Uterus (tissue), 4 donors: ENCODE data around the gene KLK8. TPM values are rescaled to one million over a fixed set of nuclear protein-coding genes. Genes with fewer than 3 reads are reported as not detected.

Experiments
- DNase-seq, 2 donors: peaks; one replicate each; pipeline ENCODE4 v3.0.0-alpha.2; 2019 to 2020
- H3K27ac ChIP-seq, 2 donors: fragments of 200-600 bp; sonication (generic); 1 replicate in 1 of 2; 2 replicates in 1 of 2; pipeline ENCODE4 v1.5.1; 2016 to 2018
- H3K27me3 ChIP-seq, 2 donors: fragments of 200-600 bp; sonication (generic); one replicate each; pipeline ENCODE4 v1.5.1; 2018 to 2019; ENCODE audit warnings: control low read depth in 1 of 2
- H3K36me3 ChIP-seq, 2 donors: fragments of 200-600 bp; sonication (generic); one replicate each; pipeline ENCODE4 v1.5.1; 2019; ENCODE audit warnings: control low read depth in 1 of 2
- H3K4me1 ChIP-seq, 2 donors: fragments of 200-600 bp; sonication (generic); one replicate each; pipeline ENCODE4 v1.5.1; 2018 to 2019; ENCODE audit warnings: control low read depth in 1 of 2
- H3K4me3 ChIP-seq, 2 donors: fragments of 200-600 bp; sonication (generic); 1 replicate in 1 of 2; 2 replicates in 1 of 2; pipeline ENCODE4 v1.5.1; 2018 to 2019; ENCODE audit warnings: mild to moderate bottlenecking in 1 of 2
- H3K9me3 ChIP-seq, 2 donors: fragments of 200-600 bp; sonication (generic); one replicate each; pipeline ENCODE4 v1.5.1; 2019; ENCODE audit warnings: control low read depth in 1 of 2
- CTCF ChIP-seq, 4 experiments: fragments of 200-600 bp in 2 of 4; fragments of 450-650 bp in 2 of 4; sonication (generic) in 2 of 4; IDR thresholded peaks; one replicate each; pipeline ENCODE4 v1.5.1; 2016 to 2019; ENCODE audit warnings: antibody characterized with exemption in 4 of 4, mild to moderate bottlenecking in 2 of 4, moderate library complexity in 1 of 4
- POLR2A ChIP-seq, 2 donors: fragments of 450-650 bp; IDR thresholded peaks; one replicate each; pipeline ENCODE4 v1.6.1; 2016; ENCODE audit warnings: antibody characterized with exemption in 2 of 2, mild to moderate bottlenecking in 1 of 2, moderate library complexity in 1 of 2
- intact Hi-C: fragments of 100-400 bp; cut with DNase I; formaldehyde crosslinking; loops from one replicate; pipeline ENCODE4 v1.15.1; 2023; ENCODE audit warnings: low total_unique reads
- total RNA-seq, 4 donors: library from RNA; depleted of rRNA in 3 of 4; stranded (reverse); fragments of >200 nt in 3 of 4; gene quantifications; one replicate each; pipeline versions ENCODE4 v1.1.0 to v1.2.4, GENCODE V29; 2014 to 2023
- donor health status: DM: yes; HTN: yes; CAD: no.

Gene KLK8
- total RNA-seq, 4 donors from 2014 or later: 4.8 TPM; not detected in 3

- no peak for DNase-seq
- Histone ChIP-seq H3K4me3 (no peak overlapping the region), H3K36me3 (no peaks in the 10 kb centered on the region), H3K27ac (no peak overlapping the region), H3K9me3 (no peaks in the 10 kb centered on the region), H3K27me3 (peaks cover 0 to 4% of the 10 kb centered on the region in 2 donors), H3K4me1 (no peaks in the 10 kb centered on the region)
- intact Hi-C loops: no loop called here
- TF ChIP-seq CTCF (IDR thresholded peaks at IDR 0.05) (no peak), POLR2A (IDR thresholded peaks at IDR 0.05) (no peak)
These were observed 21.2 kb downstream of the KLK8 start for GRCh38 chr19:50980208-50980607.

GRCh38 chr19:50979758-50980157, 21.6 kb downstream of the KLK8 start:
- no peaks in the 10 kb centered on the region for H3K36me3 ChIP-seq
- H3K27ac ChIP-seq: no peak overlapping the region
- H3K4me3 ChIP-seq: no peak overlapping the region
- intact Hi-C loops: no loop called here
- DNase-seq: no peak
- H3K4me1 ChIP-seq: no peaks in the 10 kb centered on the region
- H3K9me3 ChIP-seq: no peaks in the 10 kb centered on the region
- H3K27me3 ChIP-seq: peaks cover 0 to 4% of the 10 kb centered on the region in 2 donors
- TF ChIP-seq CTCF (IDR thresholded peaks at IDR 0.05): no peak
- no peak for TF ChIP-seq POLR2A (IDR thresholded peaks at IDR 0.05)

- TF ChIP-seq CTCF (IDR thresholded peaks at IDR 0.05): no peak
- no peak for TF ChIP-seq POLR2A (IDR thresholded peaks at IDR 0.05)
- DNase-seq: no peak
- intact Hi-C loops: no loop called here
- Histone ChIP-seq H3K4me3 (no peak overlapping the region), H3K9me3 (no peaks in the 10 kb centered on the region), H3K36me3 (no peaks in the 10 kb centered on the region), H3K27ac (no peak overlapping the region), H3K27me3 (no peaks in the 10 kb centered on the region), H3K4me1 (no peaks in the 10 kb centered on the region)
These were observed 22.5 kb downstream of the KLK8 start for GRCh38 chr19:50978772-50979390.

GRCh38 chr19:50977626-50978025, 23.8 kb downstream of the KLK8 start:
- Histone ChIP-seq H3K4me3 (no peak overlapping the region), H3K27ac (no peak overlapping the region), H3K27me3 (no peaks in the 10 kb centered on the region), H3K9me3 (no peaks in the 10 kb centered on the region), H3K36me3 (no peaks in the 10 kb centered on the region), H3K4me1 (no peaks in the 10 kb centered on the region)
- no peak for DNase-seq
- intact Hi-C loops: no loop called here
- TF ChIP-seq CTCF (IDR thresholded peaks at IDR 0.05) (no peak), POLR2A (IDR thresholded peaks at IDR 0.05) (no peak)

- Histone ChIP-seq H3K4me1 (no peaks in the 10 kb centered on the region), H3K27me3 (no peaks in the 10 kb centered on the region), H3K9me3 (no peaks in the 10 kb centered on the region), H3K36me3 (no peaks in the 10 kb centered on the region), H3K27ac (no peak overlapping the region), H3K4me3 (no peak overlapping the region)
- no peak for TF ChIP-seq POLR2A (IDR thresholded peaks at IDR 0.05)
- TF ChIP-seq CTCF (IDR thresholded peaks at IDR 0.05): no peak
- DNase-seq: no peak
- intact Hi-C loops: no loop called here
These were observed 25.6 kb downstream of the KLK8 start for GRCh38 chr19:50975766-50976165.
